Prostate gland (tissue), 2 donors: Measurements from ENCODE around the gene EIF1B. TPM values are rescaled to one million over a fixed set of nuclear protein-coding genes. Genes with fewer than 3 reads are reported as not detected.

ENCODE experiments used
- DNase-seq: peaks from one replicate; pipeline ENCODE4 v3.0.0-alpha.2; 2019; ENCODE audit warnings: low spot score
- H3K27ac ChIP-seq, 2 donors: fragments of 200-600 bp; sonication (generic); 2 replicates each; pipeline ENCODE4 v1.5.1; 2017 to 2019
- H3K27me3 ChIP-seq: fragments of 200-600 bp; sonication (generic); replicated peaks from 2 replicates; pipeline ENCODE4 v1.5.1; 2019; ENCODE audit not compliant: insufficient read depth
- H3K36me3 ChIP-seq, 2 donors: fragments of 200-600 bp; sonication (generic); 1 replicate in 1 of 2; 2 replicates in 1 of 2; pipeline versions ENCODE4 v1.5.1 to v1.8.1; 2017 to 2019
- H3K4me1 ChIP-seq: fragments of 200-600 bp; sonication (generic); replicated peaks from 2 replicates; pipeline ENCODE4 v1.5.1; 2019
- H3K4me3 ChIP-seq, 2 donors: fragments of 200-600 bp; sonication (generic); 2 replicates each; pipeline ENCODE4 v1.5.1; 2017 to 2019
- H3K9me3 ChIP-seq: fragments of 200-600 bp; sonication (generic); 2 replicates; pipeline ENCODE4 v1.5.1; 2017
- CTCF ChIP-seq, 4 experiments: fragments of 200-600 bp in 2 of 4; fragments of 450-650 bp in 2 of 4; sonication (generic) in 2 of 4; IDR thresholded peaks; 1 replicate in 3 of 4; 2 replicates in 1 of 4; pipeline ENCODE4 v1.5.1; 2016 to 2019; ENCODE audit warnings: antibody characterized with exemption in 4 of 4, mild to moderate bottlenecking in 2 of 4, moderate library complexity in 2 of 4
- POLR2A ChIP-seq: fragments of 450-650 bp; IDR thresholded peaks from one replicate; pipeline ENCODE4 v1.6.1; 2016; ENCODE audit warnings: antibody characterized with exemption, mild to moderate bottlenecking
- POLR2AphosphoS5 ChIP-seq: sonication (generic); formaldehyde crosslinking; IDR thresholded peaks from one replicate; pipeline ENCODE4 v1.6.1; 2017; ENCODE audit warnings: antibody characterized with exemption
- WGBS: methylation state at CpG from one replicate; pipeline ENCODE4 v1.1.5; 2018; 5-methylcytosine and 5-hydroxymethylcytosine counted together
- intact Hi-C: fragments of 100-400 bp; cut with DNase I; formaldehyde crosslinking; loops from one replicate; pipeline ENCODE4 v1.14.2; 2022
- total RNA-seq, 2 donors: library from RNA; depleted of rRNA; stranded (reverse); fragments of >200 nt; gene quantifications; one replicate each; pipeline ENCODE4 v1.1.0, GENCODE V29; 2016

EIF1B gene
- total RNA-seq, 2 donors from 2014 or later = 26.5 to 29.4 TPM

- intact Hi-C loops = no loop called here
- no peak for DNase-seq
- Histone ChIP-seq H3K36me3 (no peaks in the 10 kb centered on the region), H3K27me3 (no peaks in the 10 kb centered on the region), H3K27ac (no peak overlapping the region), H3K9me3 (no peaks in the 10 kb centered on the region), H3K4me1 (no peaks in the 10 kb centered on the region), H3K4me3 (no peak overlapping the region)
- TF ChIP-seq POLR2AphosphoS5 = no peak
- TF ChIP-seq CTCF (IDR thresholded peaks at IDR 0.05) = no peak
- no peak for TF ChIP-seq POLR2A
These were observed 41.0 kb downstream of the EIF1B start for GRCh38 chr3:40350529-40350928.

- no peaks in the 10 kb centered on the region for H3K9me3 ChIP-seq
- H3K4me1 ChIP-seq = no peaks in the 10 kb centered on the region
- no peak for DNase-seq
- no peaks in the 10 kb centered on the region for H3K36me3 ChIP-seq
- H3K27ac ChIP-seq = no peak overlapping the region
- H3K4me3 ChIP-seq = no peak overlapping the region
- TF ChIP-seq CTCF (IDR thresholded peaks at IDR 0.05) (no peak), POLR2A (no peak), POLR2AphosphoS5 (no peak)
- intact Hi-C loops = no loop called here
- WGBS = 45% methylated on average over 2 of the region's 2 CpGs
- no peaks in the 10 kb centered on the region for H3K27me3 ChIP-seq
These were observed 45.9 kb downstream of the EIF1B start for GRCh38 chr3:40355410-40355809.

GRCh38 chr3:40358454-40358853 lies 48.9 kb downstream of the EIF1B start:
- WGBS = 76% methylated on average over 1 of the region's 1 CpG
- intact Hi-C loops = no loop called here
- no peak overlapping the region for H3K4me3 ChIP-seq
- H3K27ac ChIP-seq = no peak overlapping the region
- H3K9me3 ChIP-seq = no peaks in the 10 kb centered on the region
- TF ChIP-seq POLR2AphosphoS5 (no peak), POLR2A (no peak), CTCF (IDR thresholded peaks at IDR 0.05) (no peak)
- no peaks in the 10 kb centered on the region for H3K4me1 ChIP-seq
- DNase-seq = no peak
- no peaks in the 10 kb centered on the region for H3K36me3 ChIP-seq
- H3K27me3 ChIP-seq = no peaks in the 10 kb centered on the region

Other genes starting within 250 kb of the EIF1B start
- 10 to 100 TPM in 1 of 2 donors, 1 to 10 TPM in 1; 2.4 to 11.0 TPM for gene ENTPD3, start 77.5 kb downstream of the EIF1B start, total RNA-seq
- gene RPL14, start 147.6 kb downstream of the EIF1B start, total RNA-seq = 100 to 1,000 TPM; 267 to 422 TPM
- 1 to 10 TPM; 6.9 to 8.8 TPM for gene ZNF619, start 167.4 kb downstream of the EIF1B start, total RNA-seq
- gene ZNF620, start 196.3 kb downstream of the EIF1B start, total RNA-seq = 1 to 10 TPM; 4.0 to 4.3 TPM
- gene ZNF621, start 215.3 kb downstream of the EIF1B start, total RNA-seq = 10 to 100 TPM; 15.8 to 23.6 TPM